ENCODE measurements around the gene ITPRIPL1. TPM values are rescaled to one million over a fixed set of nuclear protein-coding genes. Genes with fewer than 3 reads are reported as not detected.

The ITPRIPL1 gene
- polyA plus RNA-seq, 1 donor (not counting 4 experiments of a cell fraction or from before 2014, with no cell fraction given): 0.58 TPM

- TF ChIP-seq CTCF (optimal IDR thresholded peaks at IDR 0.05 in 1 of 3, IDR thresholded peaks at IDR 0.05 in 1 of 3, conservative IDR thresholded peaks at IDR 0.05 in 1 of 3; ENCODE audit: extremely low read depth in 1 of 3, insufficient read depth in 2 of 3, low read length in 3 of 3) (no peak), EZH2 (IDR thresholded peaks at IDR 0.05; ENCODE audit: low read length) (no peak)
- H3K9ac ChIP-seq (ENCODE audit: control insufficient read depth, extremely low read depth, insufficient read depth, low read length): no peak overlapping the region
- no peak overlapping the region for H3K4me3 ChIP-seq (ENCODE audit: control insufficient read depth in 2 of 3, extremely low read depth in 1 of 3, insufficient read depth in 2 of 3, low read depth in 1 of 3, low read length in 3 of 3)
- DNase-seq (ENCODE audit: low read depth, low spot score) (no peak), FAIRE-seq (no peak)
- H3K9me3 ChIP-seq (ENCODE audit: control insufficient read depth, low read depth, low read length): no peaks in the 10 kb centered on the region
- H3K27me3 ChIP-seq (ENCODE audit: control insufficient read depth, extremely low read depth, insufficient read depth, low read length): peaks cover 21% of the 10 kb centered on the region
- H3K79me2 ChIP-seq (ENCODE audit: control insufficient read depth, insufficient read depth, low read length): no peaks in the 10 kb centered on the region
- H3K4me1 ChIP-seq (ENCODE audit: control insufficient read depth, extremely low read depth, insufficient read depth, low read length): peaks cover 10% of the 10 kb centered on the region
- H3K9me1 ChIP-seq (ENCODE audit: control insufficient read depth, extremely low read depth, insufficient read depth, low read length): no peaks in the 10 kb centered on the region
- H3K36me3 ChIP-seq (ENCODE audit: control insufficient read depth in 2 of 2, extremely low read depth in 1 of 2, insufficient read depth in 2 of 2, low read length in 2 of 2): no peaks in the 10 kb centered on the region
- dilution Hi-C loops (cut with MboI; ENCODE audit: extremely low pct_ligation_motif_present, low sequenced_read_pairs): no loop called here
- no peak overlapping the region for H2AFZ ChIP-seq (ENCODE audit: control insufficient read depth, low read length)
- no peak overlapping the region for H3K4me2 ChIP-seq (ENCODE audit: control insufficient read depth, extremely low read depth, insufficient read depth, low read depth, low read length)
- H3K27ac ChIP-seq (ENCODE audit: control insufficient read depth, insufficient read depth, low read length): no peak overlapping the region
- no peaks in the 10 kb centered on the region for H4K20me1 ChIP-seq (ENCODE audit: control insufficient read depth, extremely low read depth, insufficient read depth, low read length)
These were observed 6.4 kb upstream of the ITPRIPL1 start for GRCh38 chr2:96318723-96319122.

- no peak overlapping the region for H3K4me3 ChIP-seq (ENCODE audit: control insufficient read depth in 2 of 3, extremely low read depth in 1 of 3, insufficient read depth in 2 of 3, low read depth in 1 of 3, low read length in 3 of 3)
- H3K27me3 ChIP-seq (ENCODE audit: control insufficient read depth, extremely low read depth, insufficient read depth, low read length): peaks cover 21% of the 10 kb centered on the region
- no peak overlapping the region for H2AFZ ChIP-seq (ENCODE audit: control insufficient read depth, low read length)
- no peaks in the 10 kb centered on the region for H3K79me2 ChIP-seq (ENCODE audit: control insufficient read depth, insufficient read depth, low read length)
- no peaks in the 10 kb centered on the region for H3K36me3 ChIP-seq (ENCODE audit: control insufficient read depth in 2 of 2, extremely low read depth in 1 of 2, insufficient read depth in 2 of 2, low read length in 2 of 2)
- H3K27ac ChIP-seq (ENCODE audit: control insufficient read depth, insufficient read depth, low read length): no peak overlapping the region
- no peaks in the 10 kb centered on the region for H3K9me3 ChIP-seq (ENCODE audit: control insufficient read depth, low read depth, low read length)
- no peak overlapping the region for H3K4me2 ChIP-seq (ENCODE audit: control insufficient read depth, extremely low read depth, insufficient read depth, low read depth, low read length)
- DNase-seq (ENCODE audit: low read depth, low spot score) (no peak), FAIRE-seq (no peak)
- H3K9ac ChIP-seq (ENCODE audit: control insufficient read depth, extremely low read depth, insufficient read depth, low read length): no peak overlapping the region
- H3K4me1 ChIP-seq (ENCODE audit: control insufficient read depth, extremely low read depth, insufficient read depth, low read length): peaks cover 10% of the 10 kb centered on the region
- dilution Hi-C loops (cut with MboI; ENCODE audit: extremely low pct_ligation_motif_present, low sequenced_read_pairs): no loop called here
- H4K20me1 ChIP-seq (ENCODE audit: control insufficient read depth, extremely low read depth, insufficient read depth, low read length): no peaks in the 10 kb centered on the region
- H3K9me1 ChIP-seq (ENCODE audit: control insufficient read depth, extremely low read depth, insufficient read depth, low read length): no peaks in the 10 kb centered on the region
- TF ChIP-seq EZH2 (IDR thresholded peaks at IDR 0.05; ENCODE audit: low read length) (no peak), CTCF (optimal IDR thresholded peaks at IDR 0.05 in 1 of 3, IDR thresholded peaks at IDR 0.05 in 1 of 3, conservative IDR thresholded peaks at IDR 0.05 in 1 of 3; ENCODE audit: extremely low read depth in 1 of 3, insufficient read depth in 2 of 3, low read length in 3 of 3) (no peak)
These were observed 5.7 kb upstream of the ITPRIPL1 start for GRCh38 chr2:96319396-96319795.
